Measurements from ENCODE around the gene KRTAP10-1.
"Not testable (repeated sequence)": the region's sequence is repeated elsewhere in the genome, so short reads cannot be mapped to it uniquely, and the experiment has no call there.

The KRTAP10-1 gene

GRCh38 chr21:44514746-44515358 is 25.1 kb downstream of the KRTAP10-1 start:
- DNase-seq: no peak

GRCh38 chr21:44514218-44514520 is 25.8 kb downstream of the KRTAP10-1 start:
- DNase-seq: no peak

- no peak for DNase-seq
Measured at GRCh38 chr21:44513389-44514217, 26.4 kb downstream of the KRTAP10-1 start.

- no peak for DNase-seq
Measured at GRCh38 chr21:44512496-44513388, 27.3 kb downstream of the KRTAP10-1 start.

GRCh38 chr21:44511938-44512275 is 28.1 kb downstream of the KRTAP10-1 start:
- DNase-seq: no peak

- no peak for DNase-seq
Measured at GRCh38 chr21:44511219-44511937, 28.6 kb downstream of the KRTAP10-1 start.

GRCh38 chr21:44510508-44511218 is 29.3 kb downstream of the KRTAP10-1 start:
- DNase-seq: peak; percentile 85

GRCh38 chr21:44510109-44510507 is 29.9 kb downstream of the KRTAP10-1 start:
- no peak for DNase-seq

GRCh38 chr21:44509539-44509938 is 30.5 kb downstream of the KRTAP10-1 start:
- DNase-seq: peak in 1 of 2 experiments; percentile 22

- no peak for DNase-seq
Measured at GRCh38 chr21:44508711-44509445, 31.1 kb downstream of the KRTAP10-1 start.

GRCh38 chr21:44508426-44508710 is 31.6 kb downstream of the KRTAP10-1 start:
- DNase-seq: no peak

GRCh38 chr21:44507673-44508425 is 32.1 kb downstream of the KRTAP10-1 start:
- DNase-seq: no peak

GRCh38 chr21:44506279-44507255 is 33.4 kb downstream of the KRTAP10-1 start:
- DNase-seq: no peak

GRCh38 chr21:44505673-44506278 is 34.2 kb downstream of the KRTAP10-1 start:
- no peak for DNase-seq

- DNase-seq: no peak
Measured at GRCh38 chr21:44503901-44504399, 36.0 kb downstream of the KRTAP10-1 start.

- not testable (repeated sequence) for DNase-seq
Measured at GRCh38 chr21:44503006-44503889, 36.7 kb downstream of the KRTAP10-1 start.

- no peak for DNase-seq
Measured at GRCh38 chr21:44502171-44502958, 37.6 kb downstream of the KRTAP10-1 start.

Measured in activated T-cell treated with anti-CD3 and anti-CD28 coated beads, Interleukin-2, amount 50 U/mL, for 48 hours (primary cell).